SU-DHL-6 (cell line): ENCODE measurements around the gene WWOX.

Experiments
- H2AFZ ChIP-seq: fragments of 200-600 bp; sonication (generic); 2 replicates; pipeline ENCODE4 v1.6.1; 2014; ENCODE audit warnings: low read depth, mild to moderate bottlenecking, moderate library complexity, mixed read lengths, antibody characterized with exemption, low read length; ENCODE audit not compliant: severe bottlenecking
- H3F3A ChIP-seq: fragments of 200-600 bp; shearing (Covaris generic); 2 replicates; pipeline ENCODE4 v1.6.0; 2016; ENCODE audit warnings: antibody characterized with exemption, mild to moderate bottlenecking; ENCODE audit not compliant: insufficient read depth
- H3K27ac ChIP-seq: fragments of 200-600 bp; sonication (generic); 2 replicates; pipeline ENCODE4 v1.5.1; 2016; ENCODE audit warnings: low read depth, mild to moderate bottlenecking, low read length, moderate library complexity, mixed read lengths
- H3K27me3 ChIP-seq: fragments of 200-600 bp; sonication (generic), shearing (Covaris generic); 2 replicates; pipeline ENCODE4 v1.6.0; 2014; ENCODE audit warnings: mild to moderate bottlenecking, low read length
- H3K36me3 ChIP-seq: fragments of 200-600 bp; sonication (generic); 2 replicates; pipeline ENCODE4 v1.6.1; 2014; ENCODE audit warnings: mild to moderate bottlenecking, low read length, mixed read lengths
- H3K4me2 ChIP-seq: fragments of 300-600, 200-600 bp; shearing (Covaris generic), sonication (generic); 2 replicates; pipeline ENCODE4 v1.6.0; 2014; ENCODE audit warnings: low read length, low read depth, mild to moderate bottlenecking; ENCODE audit not compliant: poor library complexity, severe bottlenecking
- H3K4me3 ChIP-seq: fragments of 200-600 bp; sonication (generic); 2 replicates; pipeline ENCODE4 v1.5.1; 2014; ENCODE audit warnings: antibody characterized with exemption, low read length, mild to moderate bottlenecking, mixed read lengths; ENCODE audit not compliant: insufficient read depth, poor library complexity, severe bottlenecking
- H3K79me2 ChIP-seq: fragments of 200-600 bp; sonication (generic); 2 replicates; pipeline ENCODE4 v1.6.1; 2014; ENCODE audit warnings: mild to moderate bottlenecking, low read length, moderate library complexity; ENCODE audit not compliant: insufficient read depth
- H3K9ac ChIP-seq: fragments of 200-600 bp; sonication (generic); 2 replicates; pipeline ENCODE4 v1.7.0; 2014; ENCODE audit warnings: mild to moderate bottlenecking, low read length
- H3K9me2 ChIP-seq: fragments of 200-600 bp; sonication (generic); replicated peaks from 2 replicates; pipeline ENCODE4 v1.6.1; 2014; ENCODE audit warnings: low read length; ENCODE audit not compliant: insufficient read depth
- H3K9me3 ChIP-seq: fragments of 200-600 bp; sonication (generic); 2 replicates; pipeline ENCODE4 v1.6.1; 2014; ENCODE audit warnings: low read length, mixed read lengths; ENCODE audit not compliant: insufficient read depth
- H4K20me1 ChIP-seq: fragments of 200-600 bp; sonication (generic); 2 replicates; pipeline ENCODE4 v1.6.1; 2014; ENCODE audit warnings: low read depth, mild to moderate bottlenecking, antibody characterized with exemption, low read length, moderate library complexity, mixed read lengths
- CTCF ChIP-seq: fragments of 200-600 bp; sonication (generic); IDR thresholded peaks from one replicate; pipeline ENCODE4 v1.5.1; 2017; ENCODE audit warnings: antibody characterized with exemption, mild to moderate bottlenecking, low read length, moderate library complexity; ENCODE audit not compliant: insufficient read depth, poor library complexity, severe bottlenecking
- EZH2phosphoT487 ChIP-seq: fragments of 200-600 bp; sonication (generic), shearing (Covaris generic); conservative IDR thresholded peaks from 2 replicates; pipeline ENCODE4 v1.6.1; 2018; ENCODE audit warnings: mild to moderate bottlenecking, antibody characterized with exemption, low read length, moderate library complexity, mixed read lengths

The WWOX gene

GRCh38 chr16:78235876-78236275 is 136.4 kb downstream of the WWOX start:
- H3F3A ChIP-seq: no peaks in the 10 kb centered on the region
- H3K36me3 ChIP-seq: no peaks in the 10 kb centered on the region
- H3K79me2 ChIP-seq: no peaks in the 10 kb centered on the region
- no peak overlapping the region for H3K4me2 ChIP-seq
- TF ChIP-seq CTCF (no peak), EZH2phosphoT487 (no peak)
- H3K9ac ChIP-seq: no peak overlapping the region
- H3K9me3 ChIP-seq: no peaks in the 10 kb centered on the region
- H3K27me3 ChIP-seq: no peaks in the 10 kb centered on the region
- no peaks in the 10 kb centered on the region for H3K9me2 ChIP-seq
- no peak overlapping the region for H3K4me3 ChIP-seq
- no peak overlapping the region for H2AFZ ChIP-seq
- no peaks in the 10 kb centered on the region for H4K20me1 ChIP-seq
- H3K27ac ChIP-seq: no peak overlapping the region

- H3F3A ChIP-seq: no peaks in the 10 kb centered on the region
- TF ChIP-seq CTCF (no peak), EZH2phosphoT487 (no peak)
- H4K20me1 ChIP-seq: no peaks in the 10 kb centered on the region
- H3K9ac ChIP-seq: no peak overlapping the region
- H3K27me3 ChIP-seq: no peaks in the 10 kb centered on the region
- no peak overlapping the region for H3K4me3 ChIP-seq
- no peaks in the 10 kb centered on the region for H3K36me3 ChIP-seq
- H3K9me3 ChIP-seq: no peaks in the 10 kb centered on the region
- no peak overlapping the region for H2AFZ ChIP-seq
- H3K4me2 ChIP-seq: no peak overlapping the region
- H3K79me2 ChIP-seq: no peaks in the 10 kb centered on the region
- no peaks in the 10 kb centered on the region for H3K9me2 ChIP-seq
- H3K27ac ChIP-seq: no peak overlapping the region
Observed at GRCh38 chr16:78237841-78238240, 138.4 kb downstream of the WWOX start.

GRCh38 chr16:78240459-78241222 is 141.2 kb downstream of the WWOX start:
- Histone ChIP-seq H3K9ac (no peak overlapping the region), H3K27ac (no peak overlapping the region), H4K20me1 (no peaks in the 10 kb centered on the region), H3K79me2 (no peaks in the 10 kb centered on the region), H3K4me2 (no peak overlapping the region), H3K4me3 (no peak overlapping the region), H2AFZ (no peak overlapping the region), H3K9me3 (no peaks in the 10 kb centered on the region), H3K27me3 (no peaks in the 10 kb centered on the region), H3K36me3 (no peaks in the 10 kb centered on the region; the same call in 1 of the 2 replicates), H3K9me2 (no peaks in the 10 kb centered on the region), H3F3A (no peaks in the 10 kb centered on the region)
- TF ChIP-seq CTCF (no peak), EZH2phosphoT487 (no peak)
